A673 (cell line): ENCODE data around the gene FAM168A. TPM values are rescaled to one million over a fixed set of nuclear protein-coding genes. Genes with fewer than 3 reads are reported as not detected.

Experiments
- BruUV-seq: library from RNA; stranded (reverse); fragments of 400-500 nt; replicated peaks from 2 replicates; lab custom pipeline; 2021; lab: Mats Ljungman, UMichigan
- CTCF ChIA-PET: fragments of 300-600 bp; sonication (Branson Sonifier 250); formaldehyde crosslinking; loops from one replicate; lab custom pipeline; 2022; ENCODE audit warnings: antibody characterized with exemption; lab: Charles Lee
- POLR2A ChIA-PET: fragments of 300-600 bp; sonication (Branson Sonifier 250); formaldehyde crosslinking; loops from one replicate; lab custom pipeline; 2022; ENCODE audit warnings: antibody characterized with exemption; ENCODE audit not compliant: low non-redundant PET; lab: Charles Lee
- DNase-seq: peaks from one replicate; pipeline ENCODE4 v3.0.0-alpha.2; 2015; ENCODE audit warnings: low spot score
- H3K27ac ChIP-seq: fragments of 200-600 bp; sonication (generic); 2 replicates; pipeline ENCODE4 v1.5.1; 2016; ENCODE audit warnings: mixed run types, low read depth, mild to moderate bottlenecking, mixed read lengths, antibody characterized with exemption, low read length; ENCODE audit not compliant: poor library complexity, severe bottlenecking
- H3K27me3 ChIP-seq: fragments of 200-600 bp; sonication (generic); replicated peaks from 2 replicates; pipeline ENCODE4 v1.6.1; 2017; ENCODE audit warnings: mixed run types, low read depth, mild to moderate bottlenecking, mixed read lengths, antibody characterized with exemption, low read length; ENCODE audit not compliant: insufficient read depth, poor library complexity
- H3K36me3 ChIP-seq: fragments of 200-600 bp; sonication (generic); 2 replicates; pipeline ENCODE4 v1.6.1; 2016; ENCODE audit warnings: mixed run types, mild to moderate bottlenecking, mixed read lengths, antibody characterized with exemption, low read length; ENCODE audit not compliant: insufficient read depth, poor library complexity, severe bottlenecking
- H3K4me1 ChIP-seq: fragments of 200-600 bp; sonication (generic); 2 replicates; pipeline ENCODE4 v1.6.1; 2017; ENCODE audit warnings: mixed run types, mild to moderate bottlenecking, mixed read lengths, antibody characterized with exemption, low read length; ENCODE audit not compliant: insufficient read depth, poor library complexity, severe bottlenecking
- H3K4me3 ChIP-seq: fragments of 200-600 bp; sonication (generic); 2 replicates; pipeline ENCODE4 v1.5.1; 2016; ENCODE audit warnings: low read depth, mixed run types, mild to moderate bottlenecking, mixed read lengths, low read length; ENCODE audit not compliant: poor library complexity, severe bottlenecking
- H3K9me3 ChIP-seq: fragments of 200-600 bp; sonication (generic); 2 replicates; pipeline ENCODE4 v1.6.1; 2016; ENCODE audit warnings: mixed run types, low read depth, mild to moderate bottlenecking, mixed read lengths, antibody characterized with exemption, low read length; ENCODE audit not compliant: poor library complexity, severe bottlenecking
- CTCF ChIP-seq: fragments of 300-800, 200-600 bp; sonication (generic); conservative IDR thresholded peaks from 2 replicates; pipeline ENCODE4 v1.5.1; 2017; ENCODE audit warnings: low read depth, mild to moderate bottlenecking, antibody characterized with exemption, low read length, moderate library complexity, mixed read lengths
- EZH2 ChIP-seq: fragments of 200-600 bp; sonication (generic); IDR thresholded peaks from 2 replicates; pipeline ENCODE4 v1.6.1; 2017; ENCODE audit warnings: borderline replicate concordance, low read depth, mild to moderate bottlenecking, mixed read lengths, antibody characterized with exemption, low read length; ENCODE audit not compliant: poor library complexity, severe bottlenecking
- intact Hi-C: fragments of 100-400 bp; cut with micrococcal nuclease; formaldehyde crosslinking; loops from one replicate; pipeline ENCODE4 v1.10.0; 2022; ENCODE audit not compliant: unreplicated experiment
- total RNA-seq: library from RNA; stranded (reverse); gene quantifications from 2 replicates; pipeline ENCODE4 v1.2.3, GENCODE V29; 2021

The FAM168A gene
- total RNA-seq, 1 experiment from 2014 or later, result 46.1 TPM

GRCh38 chr11:73510877-73511276, 87.0 kb downstream of the FAM168A start:
- H3K9me3 ChIP-seq, result no peaks in the 10 kb centered on the region
- no peaks in the 10 kb centered on the region for H3K36me3 ChIP-seq
- no peak for DNase-seq
- no peaks in the 10 kb centered on the region for H3K4me1 ChIP-seq
- ChIA-PET CTCF (no interaction called here), POLR2A (no interaction called here)
- intact Hi-C loops, result no loop called here
- no peak overlapping the region for H3K27ac ChIP-seq
- H3K4me3 ChIP-seq, result no peak overlapping the region
- no peak for TF ChIP-seq CTCF
- no peak for TF ChIP-seq EZH2
- no peaks in the 10 kb centered on the region for H3K27me3 ChIP-seq
- BruUV-seq, result no TSS peak

GRCh38 chr11:73510106-73510505, 87.8 kb downstream of the FAM168A start:
- ChIA-PET POLR2A (interaction anchor here (0.6 kb wide), 1 partner anchor 21 kb away, joined by 15 read pairs; no protein-coding TSS in a partner anchor), CTCF (no interaction called here)
- Histone ChIP-seq H3K4me3 (no peak overlapping the region), H3K27me3 (no peaks in the 10 kb centered on the region), H3K9me3 (no peaks in the 10 kb centered on the region), H3K4me1 (no peaks in the 10 kb centered on the region), H3K27ac (no peak overlapping the region), H3K36me3 (no peaks in the 10 kb centered on the region)
- no peak for DNase-seq
- BruUV-seq, result no TSS peak
- intact Hi-C loops, result no loop called here
- TF ChIP-seq CTCF (no peak), EZH2 (no peak)

DNA sequence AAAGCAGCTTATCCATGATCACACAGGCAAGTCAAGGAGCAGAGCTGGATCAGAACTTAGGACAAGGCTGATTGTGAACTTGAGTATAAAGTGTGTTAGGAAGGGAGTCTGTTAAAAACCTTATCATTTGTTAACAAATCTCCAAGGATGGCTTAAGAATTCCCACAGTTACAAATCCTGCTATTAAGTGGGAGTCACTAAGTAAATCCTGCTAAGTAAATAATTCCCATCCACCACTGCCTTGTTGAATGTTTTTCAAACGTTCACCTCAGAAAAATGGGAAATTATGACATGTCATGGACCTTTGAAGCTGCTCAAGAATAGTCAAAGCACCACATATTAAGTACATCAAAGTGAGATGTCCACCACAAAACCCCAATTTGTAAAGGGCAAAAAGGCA, 88.7 kb downstream of the FAM168A start:
- H3K9me3 ChIP-seq, result no peaks in the 10 kb centered on the region
- CTCF ChIA-PET, result no interaction called here
- H3K36me3 ChIP-seq, result no peaks in the 10 kb centered on the region
- intact Hi-C loops, result no loop called here
- no peak overlapping the region for H3K4me3 ChIP-seq
- no peak for DNase-seq
- no TSS peak for BruUV-seq
- TF ChIP-seq CTCF (no peak), EZH2 (no peak)
- H3K27me3 ChIP-seq, result no peaks in the 10 kb centered on the region
- no peak overlapping the region for H3K27ac ChIP-seq
- POLR2A ChIA-PET, result no interaction called here
- no peaks in the 10 kb centered on the region for H3K4me1 ChIP-seq
